ENCODE results near the gene GDPGP1. TPM values are rescaled to one million over a fixed set of nuclear protein-coding genes. Genes with fewer than 3 reads are reported as not detected.

GDPGP1 gene
- total and polyA plus RNA-seq, 7 experiments from 2014 or later: 0.61 to 16.3 (median 11.6) TPM

DNA sequence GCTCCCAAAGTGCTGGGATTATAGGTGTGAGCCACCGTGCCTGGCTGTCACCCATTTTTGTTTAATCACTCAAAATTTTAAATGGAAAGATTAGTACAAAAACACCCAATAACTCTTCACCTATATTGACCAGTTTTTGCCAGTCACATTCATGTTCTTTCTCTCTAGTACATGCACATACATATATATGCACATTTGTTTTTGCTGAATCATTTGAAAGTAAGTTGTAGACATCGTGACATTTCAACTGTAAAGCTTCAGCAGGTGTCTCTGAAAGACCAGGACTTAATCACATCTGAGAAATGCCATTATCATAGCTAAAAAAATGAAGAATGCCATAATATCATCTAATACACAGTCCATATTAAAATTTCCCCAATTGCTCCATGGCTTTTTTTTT lies 39.4 kb upstream of the GDPGP1 start:
- no peaks in the 10 kb centered on the region for H3K27me3 Mint-ChIP-seq
- ATAC-seq (no peak), DNase-seq (no peak)
- CTCF ChIA-PET: interaction anchor here (1.2 kb wide), 1 partner anchor 69 kb away, joined by 5 read pairs; no protein-coding TSS in a partner anchor
- H3K9me3 Mint-ChIP-seq: peaks cover 0 to 2% (median 0%) of the 10 kb centered on the region in 11 donors
- no peak overlapping the region for H3K27ac ChIP-seq (ENCODE audit: low read depth, low read length)
- H3K27me3 ChIP-seq (ENCODE audit: control insufficient read depth in 2 of 2, insufficient read depth in 2 of 2, low read length in 2 of 2): no peaks in the 10 kb centered on the region
- no peak overlapping the region for H3K4me3 ChIP-seq (ENCODE audit: low read length)
- peaks cover 7 to 21% of the 10 kb centered on the region in 2 donors for H3K4me1 ChIP-seq (ENCODE audit: control insufficient read depth in 2 of 2, insufficient read depth in 2 of 2, low read length in 2 of 2)
- peaks cover 0 to 12% (median 0%) of the 10 kb centered on the region in 5 donors for H3K36me3 Mint-ChIP-seq
- POLR2A ChIA-PET: interaction anchor here (0.6 to 1.7 kb wide), 4 partner anchors 7 to 154 kb away, joined by 3 to 6 read pairs (median 3); partner anchors contain the start of gene IDH2
- intact Hi-C loops (cut with micrococcal nuclease): no loop called here
- peaks cover 27 to 50% (median 31%) of the 10 kb centered on the region in 7 donors for H3K4me1 Mint-ChIP-seq
- H3K27ac Mint-ChIP-seq: peak overlapping the region in 1 of 9 donors; percentile 34
- no peaks in the 10 kb centered on the region for H3K36me3 ChIP-seq (ENCODE audit: control insufficient read depth in 2 of 3, insufficient read depth in 3 of 3, low read length in 3 of 3)
- H3K9me3 ChIP-seq (ENCODE audit: control insufficient read depth in 2 of 3, low read length in 3 of 3): no peaks in the 10 kb centered on the region
- no peak overlapping the region for H3K4me3 Mint-ChIP-seq

DNA sequence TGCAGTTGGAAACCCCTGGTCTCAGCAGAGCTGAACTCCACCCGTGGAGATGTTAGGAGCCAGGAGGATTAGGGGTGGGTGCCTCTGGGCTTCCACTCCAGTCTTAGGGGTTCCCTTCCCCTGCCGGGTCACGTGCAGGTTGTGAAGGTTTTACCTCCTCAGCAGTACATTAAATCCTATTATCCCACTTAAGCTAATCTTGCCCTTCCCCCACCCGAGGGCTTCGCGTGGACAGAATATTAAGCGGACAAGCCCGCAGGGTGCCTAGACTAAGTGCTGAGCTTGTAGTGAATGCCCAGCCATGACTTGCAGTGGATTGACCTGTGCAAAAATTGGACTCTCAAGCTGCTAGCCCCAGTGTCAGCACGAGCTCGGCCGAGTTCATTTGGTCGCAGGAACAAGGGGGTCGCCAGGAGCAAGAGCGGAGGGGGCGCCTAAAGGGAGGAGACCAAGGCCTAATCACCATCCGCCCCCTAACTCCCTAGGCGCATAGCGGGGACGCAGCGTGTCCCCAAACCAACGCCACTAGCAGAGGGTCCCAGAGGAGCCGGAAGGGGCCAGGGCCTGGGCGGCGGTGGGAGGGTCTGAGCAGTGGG lies 33.4 kb upstream of the GDPGP1 start:
- Histone ChIP-seq H3K27me3 (ENCODE audit: control insufficient read depth in 2 of 2, insufficient read depth in 2 of 2, low read length in 2 of 2) (no peaks in the 10 kb centered on the region), H3K36me3 (ENCODE audit: control insufficient read depth in 2 of 3, insufficient read depth in 3 of 3, low read length in 3 of 3) (no peaks in the 10 kb centered on the region), H3K27ac (ENCODE audit: low read depth, low read length) (peak overlapping the region; percentile 85), H3K9me3 (ENCODE audit: control insufficient read depth in 2 of 3, low read length in 3 of 3) (no peaks in the 10 kb centered on the region), H3K4me1 (ENCODE audit: control insufficient read depth in 2 of 2, insufficient read depth in 2 of 2, low read length in 2 of 2) (peaks cover 11 to 23% of the 10 kb centered on the region in 2 donors), H3K4me3 (ENCODE audit: low read length) (peak overlapping the region; percentile 67)
- Mint-ChIP-seq H3K4me1 (peaks cover 19 to 34% (median 25%) of the 10 kb centered on the region in 7 donors), H3K4me3 (peak overlapping the region; percentile 72 to 96 (median 84)), H3K27ac (peak overlapping the region; percentile 63 to 90 (median 78)), H3K9me3 (peaks cover 0 to 2% (median 0%) of the 10 kb centered on the region in 11 donors), H3K36me3 (peaks cover 0 to 6% (median 0%) of the 10 kb centered on the region in 5 donors), H3K27me3 (peaks cover 0 to 3% (median 0%) of the 10 kb centered on the region in 5 donors)
- DNase-seq (no peak), ATAC-seq (no peak)
- intact Hi-C loops (cut with micrococcal nuclease): loop anchor here (1.0 to 5.0 kb wide), 7 partner anchors 9 to 98 kb away; partner anchors contain the start of genes CIB1 (in 1 of the 2), IDH2 (in 1 of the 2) and NGRN (in 1 of the 2)
- ChIA-PET POLR2A (interaction anchor here (0.7 to 6.6 kb wide), 17 partner anchors 9 to 329 kb away, joined by 3 to 95 read pairs (median 4); partner anchors contain the start of genes CIB1, GDPGP1, IDH2 and NGRN), CTCF (interaction anchor here (0.6 to 1.4 kb wide), 3 partner anchors 9 to 88 kb away, joined by 3 to 7 read pairs (median 3); no protein-coding TSS in a partner anchor)

DNA sequence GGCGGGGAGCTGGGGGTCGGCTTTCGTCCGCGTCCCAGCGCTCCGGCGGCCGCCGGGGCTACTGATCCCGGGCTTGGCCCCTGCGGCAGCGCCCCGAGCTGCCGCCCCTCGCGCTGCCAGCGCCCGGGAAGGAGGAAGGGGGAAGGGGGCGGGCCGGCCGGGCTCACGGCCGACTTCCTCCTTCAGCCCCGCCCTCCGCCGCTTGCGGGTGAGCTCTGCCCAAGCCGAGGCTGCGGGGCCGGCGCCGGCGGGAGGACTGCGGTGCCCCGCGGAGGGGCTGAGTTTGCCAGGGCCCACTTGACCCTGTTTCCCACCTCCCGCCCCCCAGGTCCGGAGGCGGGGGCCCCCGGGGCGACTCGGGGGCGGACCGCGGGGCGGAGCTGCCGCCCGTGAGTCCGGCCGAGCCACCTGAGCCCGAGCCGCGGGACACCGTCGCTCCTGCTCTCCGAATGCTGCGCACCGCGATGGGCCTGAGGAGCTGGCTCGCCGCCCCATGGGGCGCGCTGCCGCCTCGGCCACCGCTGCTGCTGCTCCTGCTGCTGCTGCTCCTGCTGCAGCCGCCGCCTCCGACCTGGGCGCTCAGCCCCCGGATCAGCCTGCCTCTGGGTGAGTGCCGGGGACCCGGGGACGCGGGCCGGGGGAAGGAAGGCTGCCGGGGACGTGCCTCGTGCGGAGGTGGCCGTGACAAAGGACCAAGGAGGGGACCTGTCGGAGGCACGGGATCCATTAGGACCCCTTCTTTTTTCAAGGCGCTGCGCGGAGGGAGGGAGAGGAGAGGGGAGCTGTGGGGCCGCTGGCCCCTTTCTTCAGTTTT lies 32.7 kb upstream of the GDPGP1 start, which contains the start of gene SEMA4B:
SEMA4B (plus strand) TSS at position 201 of the 814 bp plus-strand sequence; CDS start at position 450, 249 bp downstream.
- peaks cover 0 to 4% (median 0%) of the 10 kb centered on the region in 5 donors for H3K36me3 Mint-ChIP-seq
- Histone ChIP-seq H3K36me3 (ENCODE audit: control insufficient read depth in 2 of 3, insufficient read depth in 3 of 3, low read length in 3 of 3) (no peaks in the 10 kb centered on the region), H3K4me1 (ENCODE audit: control insufficient read depth in 2 of 2, insufficient read depth in 2 of 2, low read length in 2 of 2) (peaks cover 11 to 23% of the 10 kb centered on the region in 2 donors), H3K27me3 (ENCODE audit: control insufficient read depth in 2 of 2, insufficient read depth in 2 of 2, low read length in 2 of 2) (no peaks in the 10 kb centered on the region), H3K27ac (ENCODE audit: low read depth, low read length) (peak within 1 kb of the TSS; percentile 85), H3K9me3 (ENCODE audit: control insufficient read depth in 2 of 3, low read length in 3 of 3) (no peaks in the 10 kb centered on the region), H3K4me3 (ENCODE audit: low read length) (peak within 1 kb of the TSS; percentile 67)
- peaks cover 0 to 2% (median 0%) of the 10 kb centered on the region in 11 donors for H3K9me3 Mint-ChIP-seq
- CTCF ChIA-PET: interaction anchor here (0.6 to 1.1 kb wide), 2 partner anchors 12 to 87 kb away, joined by 3 read pairs; no protein-coding TSS in a partner anchor
- H3K27ac Mint-ChIP-seq: peak within 1 kb of the TSS; percentile 66 to 90 (median 82)
- ATAC-seq (peak; percentile 92), DNase-seq (peak; percentile 56 to 81 (median 70))
- intact Hi-C loops (cut with micrococcal nuclease): loop anchor here (1.0 to 5.0 kb wide), 7 partner anchors 10 to 99 kb away; partner anchors contain the start of genes CIB1 (in 1 of the 2), IDH2 (in 1 of the 2) and NGRN (in 1 of the 2)
- H3K4me3 Mint-ChIP-seq: peak within 1 kb of the TSS; percentile 84 to 96 (median 89)
- peaks cover 21 to 36% (median 25%) of the 10 kb centered on the region in 7 donors for H3K4me1 Mint-ChIP-seq
- POLR2A ChIA-PET: interaction anchor here (0.6 to 6.6 kb wide), 21 partner anchors 7 to 328 kb away, joined by 3 to 95 read pairs (median 4); partner anchors contain the start of genes CIB1, GDPGP1, IDH2 and NGRN
- H3K27me3 Mint-ChIP-seq: peaks cover 0 to 3% (median 0%) of the 10 kb centered on the region in 5 donors

- H3K36me3 Mint-ChIP-seq: peaks cover 0 to 3% (median 0%) of the 10 kb centered on the region in 5 donors
- DNase-seq (no peak), ATAC-seq (no peak)
- Histone ChIP-seq H3K36me3 (ENCODE audit: control insufficient read depth in 2 of 3, insufficient read depth in 3 of 3, low read length in 3 of 3) (no peaks in the 10 kb centered on the region), H3K4me1 (ENCODE audit: control insufficient read depth in 2 of 2, insufficient read depth in 2 of 2, low read length in 2 of 2) (peaks cover 11 to 23% of the 10 kb centered on the region in 2 donors), H3K9me3 (ENCODE audit: control insufficient read depth in 2 of 3, low read length in 3 of 3) (no peaks in the 10 kb centered on the region), H3K4me3 (ENCODE audit: low read length) (peak overlapping the region; percentile 67), H3K27me3 (ENCODE audit: control insufficient read depth in 2 of 2, insufficient read depth in 2 of 2, low read length in 2 of 2) (no peaks in the 10 kb centered on the region), H3K27ac (ENCODE audit: low read depth, low read length) (peak overlapping the region; percentile 85)
- peaks cover 0 to 3% (median 0%) of the 10 kb centered on the region in 5 donors for H3K27me3 Mint-ChIP-seq
- H3K4me1 Mint-ChIP-seq: peaks cover 21 to 36% (median 26%) of the 10 kb centered on the region in 7 donors
- intact Hi-C loops (cut with micrococcal nuclease): loop anchor here (1.0 to 5.0 kb wide), 7 partner anchors 11 to 100 kb away; partner anchors contain the start of genes CIB1 (in 1 of the 2), IDH2 (in 1 of the 2) and NGRN (in 1 of the 2)
- ChIA-PET CTCF (interaction anchor here (1.0 to 1.1 kb wide), 2 partner anchors 12 to 29 kb away, joined by 3 read pairs; no protein-coding TSS in a partner anchor), POLR2A (interaction anchor here (0.8 to 6.6 kb wide), 14 partner anchors 8 to 103 kb away, joined by 3 to 95 read pairs (median 4); partner anchors contain the start of genes CIB1, GDPGP1, NGRN and TTLL13)
- peaks cover 0 to 2% (median 0%) of the 10 kb centered on the region in 11 donors for H3K9me3 Mint-ChIP-seq
- peak overlapping the region in 5 of 9 donors; percentile 75 to 88 (median 78) for H3K27ac Mint-ChIP-seq
- H3K4me3 Mint-ChIP-seq: peak overlapping the region; percentile 81 to 96 (median 88)
Measured at GRCh38 chr15:90201944-90202375, 32.0 kb upstream of the GDPGP1 start.

- peaks cover 21 to 36% (median 26%) of the 10 kb centered on the region in 7 donors for H3K4me1 Mint-ChIP-seq
- H3K4me3 Mint-ChIP-seq: peak overlapping the region; percentile 82 to 96 (median 92)
- intact Hi-C loops (cut with micrococcal nuclease): loop anchor here in 1 of 2 donors (5.0 kb wide), 1 partner anchor 101 kb away; the partner anchor contains the start of gene IDH2
- H3K27me3 Mint-ChIP-seq: peaks cover 0 to 3% (median 0%) of the 10 kb centered on the region in 5 donors
- peaks cover 0 to 2% (median 0%) of the 10 kb centered on the region in 11 donors for H3K9me3 Mint-ChIP-seq
- peak overlapping the region in 4 of 9 donors; percentile 70 to 88 (median 79) for H3K27ac Mint-ChIP-seq
- no peaks in the 10 kb centered on the region for H3K27me3 ChIP-seq (ENCODE audit: control insufficient read depth in 2 of 2, insufficient read depth in 2 of 2, low read length in 2 of 2)
- peaks cover 0 to 3% (median 0%) of the 10 kb centered on the region in 5 donors for H3K36me3 Mint-ChIP-seq
- no peaks in the 10 kb centered on the region for H3K36me3 ChIP-seq (ENCODE audit: control insufficient read depth in 2 of 3, insufficient read depth in 3 of 3, low read length in 3 of 3)
- ChIA-PET POLR2A (interaction anchor here (0.9 to 6.6 kb wide), 7 partner anchors 9 to 35 kb away, joined by 3 to 95 read pairs (median 4); partner anchors contain the start of genes CIB1 and GDPGP1), CTCF (interaction anchor here (0.7 to 1.0 kb wide), 2 partner anchors 16 to 28 kb away, joined by 3 read pairs; no protein-coding TSS in a partner anchor)
- H3K4me1 ChIP-seq (ENCODE audit: control insufficient read depth in 2 of 2, insufficient read depth in 2 of 2, low read length in 2 of 2): peaks cover 11 to 23% of the 10 kb centered on the region in 2 donors
- H3K4me3 ChIP-seq (ENCODE audit: low read length): no peak overlapping the region
- no peak for ATAC-seq
- no peaks in the 10 kb centered on the region for H3K9me3 ChIP-seq (ENCODE audit: control insufficient read depth in 2 of 3, low read length in 3 of 3)
- no peak overlapping the region for H3K27ac ChIP-seq (ENCODE audit: low read depth, low read length)
- DNase-seq: no peak
Measured at GRCh38 chr15:90202929-90203328, 31.1 kb upstream of the GDPGP1 start.
